Measurements from ENCODE around the gene ARMH4.

The ARMH4 gene

DNA sequence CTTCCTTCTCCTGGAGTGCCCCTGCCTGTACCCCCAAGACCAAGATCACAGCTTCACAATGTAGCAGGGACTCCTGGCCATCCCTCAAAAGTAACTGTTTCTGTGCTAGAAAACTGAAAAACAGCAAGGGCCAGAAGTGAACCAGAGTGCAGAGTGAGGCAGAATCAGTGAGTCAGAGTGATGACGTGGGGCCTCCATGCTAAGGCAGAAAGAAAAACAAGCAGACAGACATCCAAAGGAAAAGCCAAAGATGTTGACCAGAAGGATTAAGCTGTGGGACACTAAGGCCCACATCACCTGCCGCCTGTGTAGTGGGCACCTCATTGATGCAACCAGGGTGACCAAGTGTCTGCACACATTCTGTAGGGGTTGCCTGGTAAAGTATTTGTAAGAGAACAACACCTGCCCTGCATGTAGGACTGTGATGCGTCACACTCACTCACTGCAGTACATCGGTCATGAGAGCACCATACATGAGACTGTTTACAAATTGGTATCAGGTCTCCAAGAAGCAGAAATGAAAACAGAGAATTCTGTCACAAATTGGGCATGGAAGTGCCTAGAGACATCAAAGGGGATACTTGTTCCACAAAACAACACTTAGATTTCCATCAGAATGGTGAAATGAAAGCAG is 51.2 kb downstream of the ARMH4 start:
- in situ Hi-C loops (cut with MboI; ENCODE audit: low sequenced_read_pairs): no loop called here

DNA sequence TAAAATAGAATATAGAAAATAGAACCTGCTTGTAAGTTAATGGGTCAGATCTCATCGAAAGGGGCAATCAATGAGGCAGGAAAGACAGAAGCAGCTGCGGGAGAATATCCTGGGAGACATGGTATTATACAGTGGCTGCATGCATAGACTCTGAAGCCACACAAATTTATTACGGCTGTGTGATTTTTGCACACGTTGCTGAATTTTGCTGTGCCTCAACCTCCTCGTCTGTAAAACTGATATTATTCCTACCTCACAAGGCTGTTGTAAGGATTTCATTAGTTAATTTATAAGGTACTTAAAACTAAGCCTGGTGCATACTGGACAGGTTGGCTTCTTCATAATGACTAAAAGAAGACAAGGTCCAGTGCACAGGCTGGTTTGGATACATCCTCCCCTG is 52.3 kb downstream of the ARMH4 start:
- in situ Hi-C loops (cut with MboI; ENCODE audit: low sequenced_read_pairs): no loop called here

DNA sequence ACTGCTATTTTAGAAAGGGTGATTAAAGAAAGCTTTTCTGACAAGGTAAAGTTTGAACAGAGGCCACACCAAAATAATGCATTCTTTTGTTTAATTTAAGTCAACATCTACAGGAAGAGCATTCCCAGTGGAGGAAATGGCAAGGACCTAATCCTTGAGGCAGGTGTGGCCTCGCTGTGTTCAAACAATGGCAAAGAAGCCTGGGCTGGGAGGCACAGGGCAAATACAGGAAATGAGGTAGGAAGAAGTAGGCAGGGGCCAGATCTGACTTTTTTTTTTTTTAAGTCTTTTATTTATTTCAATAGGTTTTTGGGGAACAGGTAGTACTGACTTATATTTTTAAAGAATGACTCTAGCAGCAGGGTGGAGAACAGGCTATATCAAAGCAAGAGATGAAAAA is 53.5 kb downstream of the ARMH4 start:
- in situ Hi-C loops (cut with MboI; ENCODE audit: low sequenced_read_pairs): no loop called here

DNA sequence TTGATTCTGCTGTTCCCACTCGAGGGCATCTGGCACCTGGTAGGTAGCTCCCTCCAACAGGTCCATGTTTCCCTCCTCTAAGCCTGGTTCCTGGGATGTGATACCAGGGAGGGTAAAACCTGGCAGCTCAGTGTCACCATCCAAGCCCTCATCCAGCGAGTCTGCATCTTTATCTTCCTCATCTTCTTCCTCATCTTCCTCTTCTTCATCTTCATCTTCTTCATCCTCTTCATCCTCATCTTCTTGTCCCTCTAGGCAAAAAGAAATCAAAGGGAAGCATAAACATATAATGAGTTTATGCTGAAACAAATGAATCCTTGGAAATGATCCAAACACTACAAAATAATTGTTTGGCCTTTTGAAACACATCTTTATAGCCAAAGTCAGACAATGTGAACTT is 55.3 kb downstream of the ARMH4 start:
- in situ Hi-C loops (cut with MboI; ENCODE audit: low sequenced_read_pairs): no loop called here

DNA sequence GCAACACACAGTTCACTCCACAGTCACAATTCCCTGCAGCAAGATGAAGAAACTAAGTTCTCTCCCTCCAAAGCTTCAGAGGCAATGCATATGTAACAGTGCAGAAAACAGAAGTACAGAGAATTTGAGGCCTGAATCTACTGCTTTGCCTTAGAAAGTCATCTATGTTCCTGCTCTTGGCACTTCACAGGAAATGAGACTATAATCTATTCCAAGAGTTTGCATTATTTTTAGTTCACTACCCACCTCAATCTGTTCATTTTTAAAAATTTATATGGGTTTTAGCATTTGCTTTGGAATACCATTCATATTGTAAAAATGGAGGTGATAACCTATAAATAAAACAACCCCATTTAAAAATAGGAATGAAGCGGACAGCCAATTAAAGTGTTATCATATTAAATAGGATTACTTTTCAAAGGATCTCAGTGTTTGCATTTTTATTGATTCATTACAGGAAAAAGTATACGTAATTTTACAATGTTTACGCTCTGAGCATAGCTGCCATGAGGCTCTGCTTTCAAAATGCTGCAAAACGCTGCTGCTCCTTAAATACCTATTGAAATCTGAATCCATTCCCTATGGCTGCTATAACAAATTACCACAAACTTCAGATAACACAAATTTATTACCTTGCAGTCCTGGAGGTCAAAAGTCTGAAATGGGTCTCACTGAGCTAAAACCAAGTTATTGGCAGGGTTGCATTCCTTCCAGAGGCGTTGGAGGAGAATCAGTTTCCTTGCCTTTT is 60.0 kb downstream of the ARMH4 start:
- in situ Hi-C loops (cut with MboI; ENCODE audit: low sequenced_read_pairs): no loop called here

DNA sequence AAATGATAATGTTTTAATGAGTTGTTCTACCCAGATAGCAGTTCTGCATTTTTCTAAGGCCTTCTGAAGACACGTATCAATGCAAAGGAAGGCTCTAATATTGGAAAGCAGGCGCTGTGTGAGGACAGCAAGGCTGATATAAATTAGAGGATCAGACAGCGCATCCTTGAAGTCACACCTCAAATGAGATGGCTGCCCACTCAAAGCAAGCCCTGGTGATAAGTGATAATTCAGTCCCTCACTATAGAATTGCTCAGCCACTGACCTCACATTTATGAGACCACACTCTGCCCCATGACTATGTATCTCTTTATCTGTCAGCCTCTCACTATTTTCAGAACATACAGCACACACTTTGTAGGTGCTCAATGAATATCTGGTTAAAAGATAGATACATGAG is 62.4 kb downstream of the ARMH4 start:
- in situ Hi-C loops (cut with MboI; ENCODE audit: low sequenced_read_pairs): no loop called here

DNA sequence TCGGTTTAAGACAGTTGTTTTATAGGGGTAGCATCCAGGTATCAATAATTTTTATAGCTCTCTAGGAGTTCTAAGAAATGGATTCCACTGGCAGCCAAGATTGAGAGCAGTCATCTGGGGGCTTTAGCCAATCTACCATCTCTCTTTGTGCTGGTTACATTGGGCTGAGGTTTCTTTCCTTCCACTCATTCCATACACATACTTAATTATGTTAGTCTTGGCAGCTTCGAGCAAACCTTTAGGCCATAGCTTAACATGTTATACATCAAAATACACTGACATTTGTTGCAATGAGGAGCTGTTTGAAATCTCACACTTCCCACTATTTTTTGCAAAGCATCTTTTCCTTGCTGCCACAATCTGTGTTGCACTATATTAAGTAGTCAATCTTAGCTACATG is 63.1 kb downstream of the ARMH4 start:
- in situ Hi-C loops (cut with MboI; ENCODE audit: low sequenced_read_pairs): no loop called here

DNA sequence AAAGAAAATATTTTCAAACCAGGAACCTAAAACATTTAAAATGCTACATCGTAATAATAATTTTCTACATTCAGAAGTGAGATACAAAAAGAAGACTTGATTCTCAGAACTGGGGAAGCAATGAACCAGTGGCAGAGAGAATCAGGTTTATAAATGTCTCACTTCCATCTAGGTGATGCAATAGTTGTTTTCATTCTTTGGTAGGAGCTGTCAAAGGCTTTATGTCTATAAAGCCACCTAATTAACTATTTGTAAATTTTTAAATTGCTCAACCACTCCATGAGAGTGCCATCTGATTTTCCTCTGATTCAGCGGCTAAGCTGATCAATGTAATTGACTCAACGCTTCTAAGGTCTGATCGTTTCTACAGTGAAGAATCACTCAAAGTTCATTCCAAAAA is 66.1 kb downstream of the ARMH4 start:
- in situ Hi-C loops (cut with MboI; ENCODE audit: low sequenced_read_pairs): no loop called here

DNA sequence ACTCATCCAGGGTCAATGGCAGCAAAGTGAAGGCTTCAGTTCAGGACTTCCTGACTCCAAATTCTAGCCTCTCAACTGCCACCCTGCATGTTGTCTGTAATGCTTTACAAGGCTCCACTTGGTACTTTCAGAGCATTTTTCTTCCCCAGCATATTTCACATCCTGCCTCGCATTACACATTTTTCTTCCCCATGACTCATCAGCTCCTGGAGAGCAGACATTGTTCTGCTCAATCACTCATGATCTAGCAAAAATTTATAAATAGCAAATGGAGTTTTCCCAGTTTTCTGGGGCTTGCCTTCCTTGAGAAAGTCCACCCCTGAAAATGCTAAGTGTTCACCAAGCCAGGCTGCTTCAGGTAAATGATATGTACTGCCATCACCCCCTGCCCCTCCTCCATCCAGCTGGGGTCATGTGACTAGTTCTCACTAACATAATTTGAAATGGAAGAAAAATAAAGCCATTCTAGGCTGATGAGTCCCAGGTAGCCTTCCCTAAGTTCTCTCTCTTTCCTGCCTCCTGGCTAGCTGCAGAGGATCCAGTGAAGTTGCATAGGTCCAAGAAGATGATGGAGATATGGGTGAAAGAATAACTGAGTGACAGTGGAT is 69.4 kb downstream of the ARMH4 start:
- in situ Hi-C loops (cut with MboI; ENCODE audit: low sequenced_read_pairs): no loop called here

DNA sequence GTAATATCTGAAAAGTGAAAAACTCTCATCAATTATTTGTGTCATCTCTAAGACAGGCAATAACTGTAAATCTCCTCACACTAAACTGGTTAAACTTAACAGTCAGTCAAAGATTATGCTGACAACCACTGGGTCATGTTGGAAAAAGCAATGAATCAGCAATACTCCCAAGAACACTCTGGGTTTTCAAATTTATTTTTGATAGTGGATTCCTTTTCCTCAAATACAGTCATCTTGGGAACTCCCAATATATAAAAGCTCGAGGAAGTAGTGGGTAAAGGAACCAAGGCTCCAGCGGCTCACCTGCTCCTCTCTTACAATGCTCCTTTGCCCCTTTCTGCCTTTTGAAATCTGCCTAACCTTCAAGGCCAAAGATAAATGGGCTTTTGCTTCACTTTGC is 70.0 kb downstream of the ARMH4 start:
- in situ Hi-C loops (cut with MboI; ENCODE audit: low sequenced_read_pairs): no loop called here

DNA sequence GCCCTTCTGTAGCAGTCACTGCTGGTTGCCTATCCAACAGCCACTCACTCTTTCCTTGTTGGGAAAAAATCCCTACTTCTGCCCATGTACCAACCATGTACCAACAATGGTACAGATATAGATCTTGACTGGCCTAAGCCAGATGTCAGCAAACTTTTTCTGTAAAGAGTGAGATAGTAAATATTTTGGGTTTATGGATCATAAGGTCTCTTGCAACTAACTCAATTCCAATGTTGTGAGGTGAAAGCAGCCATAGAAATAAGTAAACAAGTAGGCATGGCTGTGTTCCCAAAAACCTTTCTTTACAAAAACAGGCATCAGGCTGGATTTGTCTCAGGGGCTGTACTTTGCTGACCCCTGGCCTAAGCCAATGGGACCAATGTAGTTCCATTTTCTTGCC is 73.5 kb downstream of the ARMH4 start:
- in situ Hi-C loops (cut with MboI; ENCODE audit: low sequenced_read_pairs): no loop called here

DNA sequence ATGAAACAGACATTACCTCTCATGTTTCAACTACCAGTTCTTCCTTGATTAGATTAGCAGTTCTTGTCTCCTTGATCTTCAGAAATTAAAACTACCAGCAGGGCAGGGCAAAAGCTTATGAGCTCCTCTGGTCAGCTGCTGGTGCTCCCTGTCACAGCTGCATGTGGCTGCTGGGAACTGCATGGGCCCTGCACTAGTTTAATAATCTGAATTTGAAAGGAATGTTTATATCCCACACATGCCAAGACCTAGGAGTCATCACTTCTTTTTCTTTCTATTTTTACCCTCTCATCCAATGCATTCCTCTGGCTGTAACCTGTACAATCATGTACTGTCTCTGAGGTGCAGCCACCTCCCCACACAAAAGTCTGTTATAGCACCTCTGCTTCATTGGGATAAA is 73.9 kb downstream of the ARMH4 start:
- in situ Hi-C loops (cut with MboI; ENCODE audit: low sequenced_read_pairs): no loop called here

DNA sequence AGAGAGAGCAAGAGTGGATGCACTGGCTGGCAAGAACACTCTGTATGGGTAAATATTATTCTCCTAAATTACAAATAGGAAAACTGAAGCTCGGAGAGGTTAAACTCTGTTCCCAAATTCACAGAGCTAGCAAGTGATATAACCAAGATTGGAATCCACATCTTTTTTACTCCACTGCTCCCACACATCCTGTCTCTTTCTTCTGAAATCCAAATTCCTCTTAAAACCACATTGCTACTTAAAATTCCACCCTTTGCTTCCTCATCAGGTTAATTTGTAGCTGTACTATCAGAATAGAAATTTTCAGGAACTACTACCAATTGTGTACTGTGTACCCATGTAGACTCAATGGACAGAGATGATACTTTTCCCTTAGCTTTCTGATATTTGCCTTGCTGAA is 74.4 kb downstream of the ARMH4 start:
- in situ Hi-C loops (cut with MboI; ENCODE audit: low sequenced_read_pairs): no loop called here

DNA sequence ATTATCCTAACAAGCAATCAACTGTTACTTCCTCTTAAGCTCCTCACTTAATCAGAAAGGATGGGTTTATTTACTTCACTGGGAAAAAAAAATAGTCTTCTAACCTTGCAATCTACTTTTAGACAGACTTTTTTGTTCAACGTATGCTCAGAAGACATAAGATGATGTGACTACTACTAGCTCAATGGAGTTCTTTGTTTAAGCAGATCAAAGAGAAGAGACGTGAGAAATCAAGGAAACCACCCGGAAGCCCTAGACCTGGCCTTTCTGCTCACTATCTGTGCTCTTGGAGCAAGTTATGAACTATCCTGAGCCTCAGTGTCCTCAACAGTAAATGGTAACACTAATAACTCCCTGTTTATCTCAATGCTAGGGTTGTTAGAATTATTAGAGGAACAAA is 78.5 kb downstream of the ARMH4 start:
- in situ Hi-C loops (cut with MboI; ENCODE audit: low sequenced_read_pairs): no loop called here

DNA sequence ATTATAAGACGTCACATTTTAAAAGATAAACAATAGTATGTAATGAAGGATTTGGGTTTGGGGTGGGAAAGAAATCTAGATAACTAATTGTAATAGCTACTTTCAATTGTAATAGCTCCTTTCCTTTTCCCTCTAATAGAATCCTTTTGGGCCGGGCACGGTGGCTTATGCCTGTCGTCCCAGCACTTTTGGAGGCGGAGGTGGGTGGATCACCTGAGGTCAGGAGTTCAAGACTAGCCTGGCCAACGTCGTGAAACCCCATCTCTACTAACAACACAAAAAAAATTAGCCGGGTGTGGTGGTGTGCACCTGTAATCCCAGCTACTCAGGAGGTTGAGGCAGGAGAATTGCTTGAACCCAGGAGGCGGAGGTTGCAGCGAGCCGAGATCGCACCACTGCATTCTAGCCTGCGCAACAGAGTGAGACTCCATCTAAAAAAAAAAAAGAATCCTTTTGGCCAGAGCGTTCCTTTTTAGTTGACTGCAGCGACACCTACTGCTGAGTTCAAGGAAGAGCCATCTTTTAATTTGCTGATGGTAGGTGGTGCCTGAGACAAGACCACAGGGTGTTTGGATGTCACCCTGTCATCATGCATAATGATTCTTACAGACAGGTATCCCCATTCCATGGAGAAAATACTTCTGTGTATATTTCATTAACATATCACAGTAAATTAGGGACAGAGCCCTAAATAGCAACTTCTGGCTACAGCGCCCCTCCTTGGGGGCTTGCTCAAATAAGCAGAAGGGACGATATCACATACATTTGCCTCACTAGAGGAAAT is 79.5 kb downstream of the ARMH4 start:
- in situ Hi-C loops (cut with MboI; ENCODE audit: low sequenced_read_pairs): no loop called here

DNA sequence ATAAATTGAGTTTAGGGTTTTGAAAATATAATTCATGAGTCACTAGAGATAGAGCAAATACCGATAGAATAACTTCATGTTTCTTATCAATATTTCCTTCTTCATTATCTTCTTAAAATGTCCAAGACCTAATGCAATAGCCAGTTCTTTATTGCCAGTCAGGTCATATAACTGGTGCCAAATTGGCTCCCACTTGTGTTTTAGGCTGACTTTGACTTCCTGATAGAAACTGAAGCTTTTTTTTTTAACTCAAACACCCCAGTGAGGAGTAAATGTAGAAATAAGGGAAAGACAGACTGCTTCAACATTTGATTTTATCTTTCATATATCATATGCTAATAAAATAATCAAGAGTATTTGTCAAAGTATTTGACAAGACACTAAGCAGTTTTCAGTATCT is 80.7 kb downstream of the ARMH4 start:
- in situ Hi-C loops (cut with MboI; ENCODE audit: low sequenced_read_pairs): no loop called here

DNA sequence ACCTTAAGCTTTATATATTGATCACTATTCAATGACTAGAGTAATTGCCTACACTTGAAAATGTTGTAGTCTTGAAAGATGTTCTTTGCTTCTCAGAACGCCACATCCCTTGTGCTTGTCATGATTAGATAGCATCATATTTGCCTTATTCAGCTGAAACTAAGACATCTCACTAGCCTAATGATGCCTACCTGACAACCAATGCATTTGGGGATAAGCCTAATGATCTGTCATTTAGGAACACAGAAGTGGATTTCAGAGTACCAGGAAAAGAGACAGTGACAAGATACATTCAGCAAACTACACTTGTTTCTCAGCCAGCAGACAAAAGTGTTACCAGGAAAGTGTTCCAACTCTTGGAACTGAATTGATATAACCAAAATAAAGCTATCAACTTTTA is 83.7 kb downstream of the ARMH4 start:
- in situ Hi-C loops (cut with MboI; ENCODE audit: low sequenced_read_pairs): no loop called here

DNA sequence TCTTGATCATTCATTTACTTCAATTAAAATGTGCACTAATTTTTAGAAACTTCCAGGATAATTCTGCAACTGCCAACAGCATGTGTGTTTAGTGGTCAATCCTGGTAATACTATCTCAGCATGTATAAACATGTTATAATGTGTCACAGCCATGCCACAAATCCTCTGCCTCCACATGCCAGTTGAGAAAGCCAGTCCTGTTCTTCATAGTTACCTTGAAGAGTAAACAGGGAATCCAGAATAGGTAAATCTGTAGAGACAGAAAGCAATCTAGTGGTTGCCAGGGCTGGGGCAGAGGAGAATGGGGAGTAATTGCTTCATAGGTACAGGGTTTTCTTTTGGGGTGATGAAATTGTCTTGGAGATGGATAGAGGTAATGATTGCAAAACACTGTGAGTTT is 85.9 kb downstream of the ARMH4 start:
- in situ Hi-C loops (cut with MboI; ENCODE audit: low sequenced_read_pairs): no loop called here

DNA sequence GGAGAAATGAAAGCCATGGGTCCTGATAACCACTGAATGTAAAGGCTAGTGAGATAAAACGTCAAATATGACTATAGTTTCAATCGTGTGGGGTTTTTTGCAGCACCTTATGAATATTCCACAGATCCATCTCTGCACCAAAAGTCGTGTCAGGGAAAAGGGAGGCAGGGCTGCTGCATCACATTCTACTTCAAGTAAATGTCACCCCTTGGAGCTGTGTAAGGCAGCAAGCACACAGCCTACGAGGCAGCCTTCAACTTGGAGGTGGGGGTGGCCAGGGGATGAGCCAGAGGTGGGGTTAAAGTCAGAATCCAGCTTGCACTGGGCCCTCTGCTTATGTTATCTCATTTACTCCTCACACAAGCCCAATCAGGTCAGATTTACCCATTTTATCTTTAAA is 90.4 kb downstream of the ARMH4 start:
- in situ Hi-C loops (cut with MboI; ENCODE audit: low sequenced_read_pairs): no loop called here

DNA sequence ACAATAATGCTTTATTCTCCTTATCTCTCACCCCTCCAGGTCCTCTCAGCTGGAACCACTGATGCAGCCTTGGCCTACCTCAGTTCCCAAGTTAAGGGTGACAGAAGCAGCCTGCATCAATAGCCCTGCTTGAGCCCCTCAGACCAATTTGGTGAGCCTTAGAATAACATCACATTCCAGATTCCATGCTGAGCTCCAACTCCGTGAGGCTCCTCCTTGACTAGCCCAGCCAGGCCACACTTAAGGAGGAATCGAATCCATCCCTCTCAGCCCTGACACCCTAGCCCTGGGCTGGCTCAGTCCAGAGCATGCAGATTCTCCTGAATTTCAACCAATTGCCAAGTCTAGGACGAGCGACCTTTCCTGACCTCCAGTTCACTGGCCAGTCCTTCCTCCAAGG is 91.1 kb downstream of the ARMH4 start:
- in situ Hi-C loops (cut with MboI; ENCODE audit: low sequenced_read_pairs): no loop called here

DNA sequence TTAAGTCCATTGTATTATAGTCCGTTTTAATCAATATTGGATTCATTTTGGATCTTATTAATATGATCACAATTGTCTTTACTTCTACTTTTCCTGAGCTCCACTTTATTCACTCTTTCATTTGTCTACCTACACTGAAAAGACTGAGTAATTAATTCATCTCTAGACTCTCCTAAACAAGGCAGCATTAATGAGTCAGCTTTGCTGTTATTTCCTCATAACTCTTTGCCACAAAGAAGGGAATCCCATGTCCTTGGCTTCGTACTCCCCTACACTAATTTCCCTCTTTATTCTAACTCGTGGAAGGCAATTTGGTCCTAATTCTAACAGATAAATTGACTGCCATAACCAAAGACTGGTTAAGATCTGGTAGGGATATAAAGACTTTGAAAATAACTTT is 91.9 kb downstream of the ARMH4 start:
- in situ Hi-C loops (cut with MboI; ENCODE audit: low sequenced_read_pairs): no loop called here

DNA sequence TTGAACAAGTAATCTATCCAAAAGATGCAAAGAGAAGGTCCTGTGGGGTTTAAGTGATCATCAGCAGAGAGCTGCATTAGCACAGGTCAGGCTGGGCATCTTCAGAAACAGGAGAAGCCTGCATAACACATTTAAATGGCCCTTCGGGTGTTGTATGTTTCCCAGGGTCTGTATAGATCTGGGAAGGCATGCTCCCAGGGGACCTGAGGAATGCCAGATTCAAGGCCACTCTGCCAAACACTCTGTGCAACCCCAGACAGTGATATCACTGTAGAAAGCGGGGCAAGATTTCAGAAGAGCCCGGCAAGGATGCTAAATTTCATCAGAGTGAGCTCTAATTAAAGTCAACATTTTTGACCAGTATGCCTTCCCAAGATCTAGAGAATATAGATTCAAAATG is 92.9 kb downstream of the ARMH4 start:
- in situ Hi-C loops (cut with MboI; ENCODE audit: low sequenced_read_pairs): no loop called here
